HL-60 (cell line): ENCODE data around the gene TMEM245.

ENCODE experiments used
- CTCF ChIP-seq: IDR thresholded peaks from one replicate; pipeline ENCODE4 v1.5.1; 2011; ENCODE audit warnings: low read length, control low read depth, inconsistent platforms; ENCODE audit not compliant: insufficient read depth
- GABPA ChIP-seq: IDR thresholded peaks from 2 replicates; pipeline ENCODE4 v1.6.1; 2012; ENCODE audit warnings: low read depth
- POLR2AphosphoS5 ChIP-seq: IDR thresholded peaks from 2 replicates; pipeline ENCODE4 v1.6.1; 2012; ENCODE audit warnings: low read depth
- REST ChIP-seq: IDR thresholded peaks from 2 replicates; pipeline ENCODE4 v1.6.1; 2012; ENCODE audit warnings: low read depth; ENCODE audit not compliant: insufficient replicate concordance
- SPI1 ChIP-seq: IDR thresholded peaks from 2 replicates; pipeline ENCODE4 v1.6.1; 2012; ENCODE audit warnings: low read depth, mild to moderate bottlenecking, borderline replicate concordance

GRCh38 chr9:109095321-109095720, 24.4 kb downstream of the TMEM245 start:
- TF ChIP-seq POLR2AphosphoS5 (no peak), CTCF (no peak), REST (no peak), SPI1 (no peak), GABPA (no peak)
